Hepatocyte (in vitro differentiated cells): ENCODE results near the gene GNAZ. TPM values are rescaled to one million over a fixed set of nuclear protein-coding genes. Genes with fewer than 3 reads are reported as not detected.

Experiments used
- DNase-seq: peaks from one replicate; pipeline ENCODE4 v3.0.0-alpha.2; 2016; ENCODE audit warnings: low spot score
- H2AFZ ChIP-seq: fragments of 200-600 bp; sonication (generic); 2 replicates; pipeline ENCODE4 v1.6.0; 2016; ENCODE audit warnings: antibody characterized with exemption, mild to moderate bottlenecking
- H3K27ac ChIP-seq: fragments of 200-600 bp; sonication (generic); 2 replicates; pipeline ENCODE4 v1.5.1; 2016; ENCODE audit warnings: mild to moderate bottlenecking
- H3K27me3 ChIP-seq: fragments of 200-600 bp; sonication (generic); 2 replicates; pipeline ENCODE4 v1.6.1; 2016
- H3K36me3 ChIP-seq: fragments of 200-600 bp; sonication (generic); replicated peaks from 2 replicates; pipeline ENCODE4 v1.5.1; 2016; ENCODE audit warnings: low read depth; ENCODE audit not compliant: insufficient read depth
- H3K4me1 ChIP-seq: fragments of 200-600 bp; sonication (generic); 2 replicates; pipeline ENCODE4 v1.5.1; 2016; ENCODE audit warnings: mild to moderate bottlenecking, moderate library complexity; ENCODE audit not compliant: insufficient read depth
- H3K4me2 ChIP-seq: fragments of 200-600 bp; sonication (generic); 2 replicates; pipeline ENCODE4 v1.6.0; 2016
- H3K4me3 ChIP-seq: fragments of 200-600 bp; sonication (generic); 2 replicates; pipeline ENCODE4 v1.5.1; 2016; ENCODE audit warnings: mild to moderate bottlenecking
- H3K79me2 ChIP-seq: fragments of 200-600 bp; sonication (generic); 2 replicates; pipeline ENCODE4 v1.6.0; 2017; ENCODE audit warnings: mild to moderate bottlenecking
- H3K9me2 ChIP-seq: fragments of 200-600 bp; sonication (generic); replicated peaks from 2 replicates; pipeline ENCODE4 v1.6.0; 2017; ENCODE audit warnings: mild to moderate bottlenecking; ENCODE audit not compliant: insufficient read depth
- H3K9me3 ChIP-seq: fragments of 200-600 bp; sonication (generic); 2 replicates; pipeline ENCODE4 v1.5.1; 2016; ENCODE audit warnings: low read depth, mild to moderate bottlenecking
- H4K20me1 ChIP-seq: fragments of 200-600 bp; sonication (generic); 2 replicates; pipeline ENCODE4 v1.6.0; 2016; ENCODE audit warnings: mild to moderate bottlenecking; ENCODE audit not compliant: insufficient read depth, poor library complexity, severe bottlenecking
- CTCF ChIP-seq: fragments of 200-600 bp; sonication (generic); IDR thresholded peaks from 2 replicates; pipeline ENCODE4 v1.5.1; 2016; ENCODE audit warnings: antibody characterized with exemption, mild to moderate bottlenecking; ENCODE audit not compliant: poor library complexity
- EZH2 ChIP-seq: fragments of 200-600 bp; sonication (generic); IDR thresholded peaks from 2 replicates; pipeline ENCODE4 v1.6.1; 2016; ENCODE audit warnings: antibody characterized with exemption, mild to moderate bottlenecking, borderline replicate concordance
- EZH2phosphoT487 ChIP-seq: fragments of 200-600 bp; sonication (generic); IDR thresholded peaks from one replicate; pipeline ENCODE4 v1.6.1; 2018; ENCODE audit warnings: antibody characterized with exemption, mild to moderate bottlenecking, low read depth, moderate library complexity; ENCODE audit not compliant: unreplicated experiment, severe bottlenecking
- WGBS: methylation state at CpG from one replicate; pipeline ENCODE4 v1.1.6; 2016; ENCODE audit warnings: low lambda C conversion rate; ENCODE audit errors: missing lambda C conversion rate; 5-methylcytosine and 5-hydroxymethylcytosine counted together
- polyA plus RNA-seq: library from polyadenylated mRNA; unstranded; fragments of >200 nt; fragmentation: Nextera tagmentation; extraction: Ambion mirVana; gene quantifications from 2 replicates; pipeline ENCODE4 v1.2.1, GENCODE V29; 2016
- total RNA-seq: library from RNA; depleted of rRNA; stranded (reverse); fragments of >200 nt; gene quantifications from 2 replicates; pipeline ENCODE4 v1.2.3, GENCODE V29; 2014

GNAZ gene
- total and polyA plus RNA-seq, 2 experiments from 2014 or later = 3.4 to 4.1 TPM

DNA sequence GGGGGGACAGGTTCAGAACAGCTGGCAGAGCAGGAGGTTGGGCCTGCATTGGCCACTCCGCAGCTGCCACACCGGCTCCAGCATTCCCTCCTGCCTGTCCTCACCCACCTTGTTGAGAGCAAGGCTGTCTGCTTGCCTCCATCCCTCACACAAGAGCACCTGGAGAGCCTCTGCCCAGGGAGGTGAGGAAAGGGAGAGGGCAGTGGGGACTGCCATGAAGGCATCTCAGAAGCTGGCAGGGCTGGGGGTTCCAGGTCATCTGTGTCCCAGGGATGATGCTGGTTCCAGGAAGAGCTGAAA lies 44.4 kb downstream of the GNAZ start:
- Histone ChIP-seq H3K9me3 (no peaks in the 10 kb centered on the region), H3K4me1 (no peaks in the 10 kb centered on the region), H4K20me1 (no peaks in the 10 kb centered on the region), H3K4me2 (no peak overlapping the region), H3K36me3 (no peaks in the 10 kb centered on the region), H3K27ac (no peak overlapping the region), H3K27me3 (no peaks in the 10 kb centered on the region), H3K79me2 (no peaks in the 10 kb centered on the region), H3K9me2 (no peaks in the 10 kb centered on the region), H2AFZ (no peak overlapping the region), H3K4me3 (no peak overlapping the region)
- WGBS = 94% methylated on average over 2 of the region's 2 CpGs
- TF ChIP-seq CTCF (no peak), EZH2 (no peak), EZH2phosphoT487 (no peak)
- no peak for DNase-seq

GRCh38 chr22:23115369-23115768 lies 45.0 kb downstream of the GNAZ start:
- 91% methylated on average over 7 of the region's 7 CpGs for WGBS
- H3K27me3 ChIP-seq = no peaks in the 10 kb centered on the region

DNA sequence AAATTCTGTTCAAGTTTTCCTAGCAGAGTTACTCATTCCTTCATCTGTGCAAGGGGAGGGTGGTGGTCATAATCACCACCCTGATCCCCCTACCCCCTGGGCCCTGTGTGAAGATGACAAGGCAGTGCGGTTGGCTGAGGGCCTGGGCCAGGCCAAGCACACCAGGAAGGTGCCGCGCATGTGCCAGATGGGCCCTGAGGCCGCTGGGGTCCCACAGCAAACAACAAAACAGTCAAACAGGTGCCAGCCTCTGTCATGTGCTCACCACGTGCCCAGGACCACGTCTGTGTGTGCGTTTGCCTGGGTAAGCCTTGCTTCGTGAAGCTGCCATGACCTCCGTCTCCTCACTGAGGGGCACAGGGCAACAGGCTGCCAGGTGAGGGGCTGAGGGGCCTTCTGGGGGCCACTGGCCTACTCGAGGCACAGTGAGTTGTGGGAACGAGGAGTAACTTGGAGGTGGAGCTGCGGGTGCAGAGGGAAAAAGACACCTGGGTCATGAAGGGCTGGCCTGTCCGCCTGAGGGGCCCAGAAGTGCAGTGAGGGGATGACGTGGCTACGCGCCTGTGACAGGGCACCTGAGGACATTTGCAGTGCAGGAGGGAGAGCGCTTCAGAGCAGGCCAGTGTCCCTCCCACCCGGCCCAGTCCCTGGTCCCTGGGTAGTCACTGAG lies 45.6 kb downstream of the GNAZ start:
- TF ChIP-seq EZH2phosphoT487 (no peak), EZH2 (no peak)
- Histone ChIP-seq H2AFZ (no peak overlapping the region), H3K27me3 (no peaks in the 10 kb centered on the region), H3K4me1 (no peaks in the 10 kb centered on the region), H3K36me3 (no peaks in the 10 kb centered on the region), H3K79me2 (no peaks in the 10 kb centered on the region), H3K4me2 (no peak overlapping the region), H3K9me3 (no peaks in the 10 kb centered on the region), H4K20me1 (no peaks in the 10 kb centered on the region), H3K27ac (no peak overlapping the region), H3K4me3 (no peak overlapping the region), H3K9me2 (no peaks in the 10 kb centered on the region)
- 91% methylated on average over 13 of the region's 18 CpGs for WGBS
- DNase-seq = no peak

More at GRCh38 chr22:23115369-23115768, 45.0 kb downstream of the GNAZ start:
- no peak for TF ChIP-seq CTCF
- no peak for TF ChIP-seq EZH2
- TF ChIP-seq EZH2phosphoT487 = no peak
- Histone ChIP-seq H4K20me1 (no peaks in the 10 kb centered on the region), H3K79me2 (no peaks in the 10 kb centered on the region), H3K9me3 (no peaks in the 10 kb centered on the region), H3K27ac (no peak overlapping the region), H2AFZ (no peak overlapping the region), H3K4me1 (no peaks in the 10 kb centered on the region), H3K9me2 (no peaks in the 10 kb centered on the region), H3K4me2 (no peak overlapping the region), H3K36me3 (no peaks in the 10 kb centered on the region), H3K4me3 (no peak overlapping the region)
- no peak for DNase-seq

GRCh38 chr22:23116506-23117263 lies 46.4 kb downstream of the GNAZ start:
- Histone ChIP-seq H3K9me2 (no peaks in the 10 kb centered on the region), H3K4me2 (no peak overlapping the region), H3K4me1 (no peaks in the 10 kb centered on the region), H3K27ac (no peak overlapping the region), H3K36me3 (no peaks in the 10 kb centered on the region), H3K79me2 (no peaks in the 10 kb centered on the region), H3K9me3 (no peaks in the 10 kb centered on the region), H2AFZ (no peak overlapping the region), H3K4me3 (no peak overlapping the region), H3K27me3 (no peaks in the 10 kb centered on the region), H4K20me1 (no peaks in the 10 kb centered on the region)
- WGBS = 82% methylated on average over 10 of the region's 10 CpGs
- no peak for TF ChIP-seq CTCF
- TF ChIP-seq EZH2phosphoT487 = no peak
- no peak for TF ChIP-seq EZH2
- no peak for DNase-seq
